HEK293 (cell line): ENCODE measurements around the gene PTPRG.

Experiments used
- BCL11A ChIP-seq: fragments of 450-650 bp; formaldehyde crosslinking; IDR thresholded peaks from 2 replicates; pipeline ENCODE4 v1.5.1; 2016; ENCODE audit warnings: low read depth, missing biosample characterization, missing genetic modification characterization
- ZBTB1 ChIP-seq: fragments of 450-650 bp; formaldehyde crosslinking; IDR thresholded peaks from 2 replicates; pipeline ENCODE4 v1.5.1; 2016; ENCODE audit warnings: missing biosample characterization, missing genetic modification characterization
- ZNF473 ChIP-seq: fragments of 450-650 bp; formaldehyde crosslinking; IDR thresholded peaks from 2 replicates; pipeline ENCODE4 v1.5.1; 2017; ENCODE audit warnings: missing biosample characterization, missing genetic modification characterization
- TF ChIP-seq, protein P1 (sequence below): fragments of 450-650 bp; formaldehyde crosslinking; IDR thresholded peaks from 2 replicates; pipeline ENCODE4 v1.5.1; 2016; ENCODE audit warnings: missing biosample characterization, missing genetic modification characterization

DNA sequence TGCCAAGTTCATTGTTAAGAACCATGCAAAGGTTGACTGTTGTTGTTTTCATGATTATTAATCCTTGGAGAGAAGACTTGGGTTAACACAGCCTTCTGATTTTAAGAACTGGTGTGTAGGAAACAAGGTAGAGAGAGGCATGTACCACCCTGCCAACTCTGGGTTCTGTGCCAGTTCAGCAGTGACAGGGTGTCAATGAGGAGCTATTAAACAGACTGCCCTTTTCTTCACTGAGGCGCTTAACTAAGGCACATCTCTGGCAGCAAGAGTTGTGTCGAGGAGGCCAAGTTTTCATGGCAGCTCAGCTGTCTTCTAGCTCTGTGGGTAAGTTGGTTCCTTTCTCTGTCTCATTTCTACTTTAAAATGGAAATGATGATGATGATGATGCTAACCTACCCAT lies 694.4 kb downstream of the PTPRG start:
- TF ChIP-seq, protein P1, sequence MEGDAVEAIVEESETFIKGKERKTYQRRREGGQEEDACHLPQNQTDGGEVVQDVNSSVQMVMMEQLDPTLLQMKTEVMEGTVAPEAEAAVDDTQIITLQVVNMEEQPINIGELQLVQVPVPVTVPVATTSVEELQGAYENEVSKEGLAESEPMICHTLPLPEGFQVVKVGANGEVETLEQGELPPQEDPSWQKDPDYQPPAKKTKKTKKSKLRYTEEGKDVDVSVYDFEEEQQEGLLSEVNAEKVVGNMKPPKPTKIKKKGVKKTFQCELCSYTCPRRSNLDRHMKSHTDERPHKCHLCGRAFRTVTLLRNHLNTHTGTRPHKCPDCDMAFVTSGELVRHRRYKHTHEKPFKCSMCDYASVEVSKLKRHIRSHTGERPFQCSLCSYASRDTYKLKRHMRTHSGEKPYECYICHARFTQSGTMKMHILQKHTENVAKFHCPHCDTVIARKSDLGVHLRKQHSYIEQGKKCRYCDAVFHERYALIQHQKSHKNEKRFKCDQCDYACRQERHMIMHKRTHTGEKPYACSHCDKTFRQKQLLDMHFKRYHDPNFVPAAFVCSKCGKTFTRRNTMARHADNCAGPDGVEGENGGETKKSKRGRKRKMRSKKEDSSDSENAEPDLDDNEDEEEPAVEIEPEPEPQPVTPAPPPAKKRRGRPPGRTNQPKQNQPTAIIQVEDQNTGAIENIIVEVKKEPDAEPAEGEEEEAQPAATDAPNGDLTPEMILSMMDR (tag by site-specific recombination), result no peak
- TF ChIP-seq BCL11A (tag by site-specific recombination) (no peak), ZNF473 (no peak), ZBTB1 (tag by site-specific recombination) (no peak)
